ENCODE data around the gene ATP11C. TPM values are rescaled to one million over a fixed set of nuclear protein-coding genes. Genes with fewer than 3 reads are reported as not detected.
"Not testable (repeated sequence)": the region's sequence is repeated elsewhere in the genome, so short reads cannot be mapped to it uniquely, and the experiment has no call there.

Gene ATP11C
- total RNA-seq, 1 donor = 20.1 TPM

DNA sequence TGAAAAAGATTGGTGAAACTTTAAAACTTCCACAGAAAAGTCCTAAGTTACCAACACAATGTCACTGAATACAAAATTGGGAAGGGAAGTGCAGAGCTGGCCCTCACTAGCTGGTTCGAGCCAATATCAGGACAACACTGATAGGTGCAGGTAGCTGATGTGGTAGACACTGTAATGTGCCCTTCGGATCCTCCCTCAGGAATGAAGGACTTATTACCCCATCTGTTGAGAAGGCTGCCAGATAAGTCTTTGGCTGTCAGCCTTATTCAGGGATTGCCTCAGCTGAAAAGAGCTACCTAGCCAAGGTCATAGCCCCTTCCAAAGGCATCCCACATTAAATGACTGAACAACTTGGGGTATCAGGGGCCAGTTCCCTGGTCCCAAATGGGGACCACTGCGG is 230.2 kb downstream of the ATP11C start:
- Histone ChIP-seq H3K4me1 (ENCODE audit: insufficient read depth, low read length) (no peaks in the 10 kb centered on the region), H3K27me3 (ENCODE audit: insufficient read depth, low read length) (no peaks in the 10 kb centered on the region), H3K9me3 (ENCODE audit: low read depth, low read length) (no peaks in the 10 kb centered on the region), H3K4me3 (ENCODE audit: low read length) (no peak overlapping the region)

DNA sequence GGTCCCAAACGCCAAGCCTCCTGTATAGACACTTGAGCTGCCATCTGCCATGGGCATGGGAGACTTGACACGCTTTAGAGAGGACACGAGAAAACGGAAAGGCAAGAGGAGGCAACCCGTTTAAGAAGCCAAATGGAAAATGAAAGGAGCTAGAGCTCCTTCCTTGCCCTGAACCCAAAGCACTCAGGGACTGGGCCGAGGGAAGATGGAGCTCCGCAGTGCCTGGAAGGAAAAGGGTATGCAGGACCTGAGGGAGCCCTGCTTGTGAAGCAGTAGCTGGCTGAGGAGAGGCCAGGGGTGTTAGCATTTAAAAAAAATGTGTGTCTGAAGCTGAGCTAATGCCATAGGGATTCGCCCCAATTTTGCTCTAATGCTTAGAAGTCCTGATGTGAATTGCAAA is 239.9 kb downstream of the ATP11C start:
- no peaks in the 10 kb centered on the region for H3K4me1 ChIP-seq (ENCODE audit: insufficient read depth, low read length)
- H3K4me3 ChIP-seq (ENCODE audit: low read length) = no peak overlapping the region
- H3K9me3 ChIP-seq (ENCODE audit: low read depth, low read length) = no peaks in the 10 kb centered on the region
- peaks cover 11% of the 10 kb centered on the region for H3K27me3 ChIP-seq (ENCODE audit: insufficient read depth, low read length)

DNA sequence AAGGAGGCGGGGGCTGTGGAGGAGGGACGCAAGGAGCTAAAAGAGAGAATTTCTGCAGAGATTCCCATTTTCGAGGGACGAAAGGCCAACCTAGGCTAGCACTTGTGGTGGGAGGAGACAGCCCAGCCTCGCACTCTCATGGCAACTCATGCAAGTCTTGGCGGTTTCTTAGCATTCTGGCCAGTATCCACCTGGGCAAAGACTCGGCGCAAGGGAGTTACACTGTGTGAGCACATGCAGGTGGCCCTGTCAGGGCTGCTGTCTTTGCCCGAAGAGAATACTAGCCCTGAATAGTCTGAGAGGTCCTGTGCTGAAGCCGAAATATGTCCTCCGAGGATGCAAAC is 240.4 kb downstream of the ATP11C start:
- no peaks in the 10 kb centered on the region for H3K9me3 ChIP-seq (ENCODE audit: low read depth, low read length)
- no peaks in the 10 kb centered on the region for H3K4me1 ChIP-seq (ENCODE audit: insufficient read depth, low read length)
- no peak overlapping the region for H3K4me3 ChIP-seq (ENCODE audit: low read length)
- H3K27me3 ChIP-seq (ENCODE audit: insufficient read depth, low read length) = peaks cover 11% of the 10 kb centered on the region

DNA sequence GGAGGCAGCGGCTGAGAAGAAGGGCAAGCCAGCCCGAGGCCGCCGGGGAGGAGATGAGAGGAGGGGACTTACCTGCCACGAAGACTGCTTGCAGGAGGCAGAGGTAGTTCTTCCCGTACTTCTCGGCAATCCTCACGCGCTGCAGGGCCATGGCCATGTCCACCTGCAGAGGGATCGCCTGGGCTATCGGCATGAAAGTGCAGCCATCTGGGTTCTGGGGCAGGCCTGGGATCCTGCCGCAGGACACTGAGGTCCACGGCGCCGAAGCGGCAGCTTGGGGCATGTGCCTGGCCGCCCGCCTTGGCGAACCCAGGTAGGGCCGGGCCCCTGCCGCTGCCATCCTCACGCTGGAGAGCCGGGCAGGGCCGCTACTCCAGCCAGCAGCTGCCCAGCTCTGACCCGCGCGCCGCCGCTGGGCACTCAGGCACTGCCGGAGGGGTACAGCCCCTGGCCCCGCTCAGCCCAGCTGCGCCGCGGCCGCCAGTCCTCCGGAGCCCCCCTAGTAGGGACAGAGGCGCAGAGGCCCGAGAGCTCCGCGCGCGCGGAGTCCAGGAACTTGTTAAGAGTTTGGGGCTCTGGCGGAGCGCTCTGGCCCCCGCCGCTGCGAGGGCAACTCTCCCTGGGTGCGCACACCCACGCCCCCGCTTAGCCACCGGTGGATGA is 240.9 kb downstream of the ATP11C start:
- no peaks in the 10 kb centered on the region for H3K4me1 ChIP-seq (ENCODE audit: insufficient read depth, low read length)
- peaks cover 11% of the 10 kb centered on the region for H3K27me3 ChIP-seq (ENCODE audit: insufficient read depth, low read length)
- H3K4me3 ChIP-seq (ENCODE audit: low read length) = no peak overlapping the region
- H3K9me3 ChIP-seq (ENCODE audit: low read depth, low read length) = no peaks in the 10 kb centered on the region

DNA sequence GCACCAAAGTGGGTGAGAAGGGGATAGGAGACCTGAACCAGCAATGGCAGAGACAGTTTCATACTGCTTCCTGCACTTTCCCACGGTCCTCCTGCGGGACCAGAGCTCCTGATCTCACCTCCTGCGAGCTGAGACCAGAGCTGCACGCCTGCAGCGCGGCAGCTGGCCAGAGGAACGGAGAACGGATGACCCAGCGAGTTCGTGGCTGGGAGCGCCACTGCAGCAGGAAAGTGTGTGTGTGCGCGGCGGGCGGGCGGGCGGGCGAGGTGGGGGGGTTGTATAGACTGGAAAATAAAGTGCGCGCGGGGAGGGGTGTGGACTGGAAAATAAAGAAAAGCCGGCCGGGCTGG is 241.4 kb downstream of the ATP11C start:
- Histone ChIP-seq H3K4me3 (ENCODE audit: low read length) (no peak overlapping the region), H3K4me1 (ENCODE audit: insufficient read depth, low read length) (no peaks in the 10 kb centered on the region), H3K27me3 (ENCODE audit: insufficient read depth, low read length) (peaks cover 11% of the 10 kb centered on the region), H3K9me3 (ENCODE audit: low read depth, low read length) (no peaks in the 10 kb centered on the region)

DNA sequence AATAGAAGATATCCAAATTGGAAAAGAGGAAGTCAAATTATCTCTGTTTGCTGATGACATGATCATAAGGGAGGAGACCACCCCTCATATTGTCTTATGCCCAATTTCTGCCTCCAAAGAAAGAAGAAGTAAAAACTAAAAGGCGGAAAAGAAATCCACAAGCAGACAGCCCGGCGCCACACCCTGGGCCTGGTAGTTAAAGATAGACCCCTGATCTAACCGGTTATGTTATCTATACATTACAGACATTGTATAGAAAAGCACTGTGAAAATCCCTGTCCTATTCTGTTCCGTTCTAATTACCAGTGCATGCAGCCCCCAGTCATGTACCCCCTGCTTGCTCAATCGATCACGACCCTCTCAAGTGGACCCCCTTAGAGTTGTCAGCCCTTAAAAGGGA is 247.7 kb downstream of the ATP11C start:
- not testable (repeated sequence) for H3K4me3 ChIP-seq (ENCODE audit: low read length); H3K27me3 ChIP-seq (ENCODE audit: insufficient read depth, low read length)

DNA sequence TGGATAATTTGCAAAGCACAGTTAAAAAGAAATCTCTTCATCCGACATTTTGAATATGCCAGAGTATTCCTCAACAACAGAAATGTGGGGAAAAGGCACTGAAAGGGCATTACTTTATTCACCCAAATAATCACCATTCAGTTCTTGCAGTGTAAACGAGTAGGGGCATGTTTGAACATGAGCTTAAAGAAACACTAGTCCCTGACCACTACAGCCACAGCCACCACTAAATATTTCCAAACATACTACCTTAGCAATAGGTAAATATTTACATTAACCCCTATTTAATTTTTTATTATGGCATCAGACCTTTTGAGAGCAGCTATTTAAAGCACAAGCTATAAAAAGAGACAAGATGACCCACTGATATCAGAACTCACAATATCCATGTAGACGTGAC is 252.5 kb downstream of the ATP11C start:
- no peaks in the 10 kb centered on the region for H3K27me3 ChIP-seq (ENCODE audit: insufficient read depth, low read length)

More for the DNA sequence above, 247.7 kb downstream of the ATP11C start:
- H3K9me3 ChIP-seq (ENCODE audit: low read depth, low read length); H3K4me1 ChIP-seq (ENCODE audit: insufficient read depth, low read length): not testable (repeated sequence)

More for the DNA sequence above, 252.5 kb downstream of the ATP11C start:
- Histone ChIP-seq H3K4me3 (ENCODE audit: low read length) (no peak overlapping the region), H3K9me3 (ENCODE audit: low read depth, low read length) (no peaks in the 10 kb centered on the region), H3K4me1 (ENCODE audit: insufficient read depth, low read length) (no peaks in the 10 kb centered on the region)

Other genes with a start within 250 kb of the ATP11C start
- 1.4 TPM for gene MCF2, start 224.9 kb downstream of the ATP11C start, total RNA-seq
- gene CXorf66, start 32.5 kb upstream of the ATP11C start, total RNA-seq = not detected